Caco-2 (cell line): ENCODE data around the gene LRGUK. TPM values are rescaled to one million over a fixed set of nuclear protein-coding genes. Genes with fewer than 3 reads are reported as not detected.

Experiments
- BruUV-seq: library from RNA; stranded (reverse); fragments of 400-500 nt; replicated peaks from 2 replicates; lab custom pipeline; 2021; lab: Mats Ljungman, UMichigan
- CTCF ChIA-PET: fragments of 300-600 bp; sonication (Branson Sonifier 250); formaldehyde crosslinking; loops from one replicate; lab custom pipeline; 2022; ENCODE audit warnings: antibody characterized with exemption; lab: Charles Lee
- POLR2A ChIA-PET: fragments of 300-600 bp; sonication (Branson Sonifier 250); formaldehyde crosslinking; loops from one replicate; lab custom pipeline; 2022; ENCODE audit warnings: antibody characterized with exemption; lab: Charles Lee
- DNase-seq, 2 experiments: peaks; one replicate each; pipeline versions ENCODE4 v3.0.0 to v3.0.0-alpha.2; 2020 to 2022
- H3K27me3 ChIP-seq: replicated peaks from 2 replicates; pipeline ENCODE4 v1.6.0; 2011; ENCODE audit warnings: low read length; ENCODE audit not compliant: control insufficient read depth, insufficient read depth
- H3K36me3 ChIP-seq: 2 replicates; pipeline ENCODE4 v1.5.1; 2011; ENCODE audit warnings: low read length; ENCODE audit not compliant: control insufficient read depth, insufficient read depth
- H3K4me1 ChIP-seq: fragments of 250-450 bp; sonication (Bioruptor Pico); 2 replicates; pipeline ENCODE4 v1.5.1; 2020; ENCODE audit warnings: mild to moderate bottlenecking
- H3K4me3 ChIP-seq: 2 replicates; pipeline ENCODE4 v1.5.1; 2011; ENCODE audit warnings: low read depth, mild to moderate bottlenecking, control low read depth, low read length
- H3K9me3 ChIP-seq: fragments of 250-450 bp; sonication (Bioruptor Pico); 2 replicates; pipeline ENCODE4 v1.5.1; 2020; ENCODE audit warnings: mild to moderate bottlenecking, moderate library complexity
- H3K27ac Mint-ChIP-seq: one replicate; pipeline ENCODE4 v1.8.0; 2022; ENCODE audit warnings: mixed read lengths; ENCODE audit not compliant: unreplicated experiment
- H3K27me3 Mint-ChIP-seq: one replicate; pipeline ENCODE4 v1.8.0; 2022; ENCODE audit warnings: mixed read lengths; ENCODE audit not compliant: insufficient read depth, unreplicated experiment
- H3K36me3 Mint-ChIP-seq: one replicate; pipeline ENCODE4 v1.8.0; 2022; ENCODE audit warnings: mild to moderate bottlenecking, mixed read lengths; ENCODE audit not compliant: insufficient read depth, unreplicated experiment
- H3K4me1 Mint-ChIP-seq: one replicate; pipeline ENCODE4 v1.8.0; 2022; ENCODE audit warnings: low read depth, mixed read lengths; ENCODE audit not compliant: unreplicated experiment
- H3K4me3 Mint-ChIP-seq: one replicate; pipeline ENCODE4 v1.8.0; 2022; ENCODE audit warnings: mild to moderate bottlenecking, moderate library complexity, mixed read lengths; ENCODE audit not compliant: unreplicated experiment
- H3K9me3 Mint-ChIP-seq: one replicate; pipeline ENCODE4 v1.8.0; 2022; ENCODE audit warnings: mixed read lengths; ENCODE audit not compliant: unreplicated experiment
- CTCF ChIP-seq, 2 experiments: fragments of 200-600 bp in 1 of 2; IDR thresholded peaks; 1 replicate in 1 of 2; 2 replicates in 1 of 2; pipeline versions ENCODE4 v1.5.1 to v1.8.0; 2011 to 2022; ENCODE audit warnings: antibody characterized with exemption in 1 of 2, control low read depth in 1 of 2, inconsistent platforms in 1 of 2, low read depth in 1 of 2, low read length in 1 of 2, mild to moderate bottlenecking in 1 of 2, moderate library complexity in 1 of 2; ENCODE audit not compliant: insufficient read depth in 1 of 2, severe bottlenecking in 1 of 2, unreplicated experiment in 1 of 2
- intact Hi-C: fragments of 100-400 bp; cut with micrococcal nuclease; formaldehyde crosslinking; loops from one replicate; pipeline ENCODE4 v1.10.0; 2022; ENCODE audit not compliant: unreplicated experiment
- total RNA-seq: library from RNA; stranded (reverse); gene quantifications from 2 replicates; pipeline ENCODE4 v1.2.3, GENCODE V29; 2022

LRGUK gene
- total RNA-seq, 1 experiment from 2014 or later = 0.09 TPM

GRCh38 chr7:134278502-134279153, 151.5 kb downstream of the LRGUK start:
- H3K4me3 ChIP-seq = no peak overlapping the region
- POLR2A ChIA-PET = no interaction called here
- DNase-seq = no peak
- Mint-ChIP-seq H3K4me1 (no peaks in the 10 kb centered on the region), H3K36me3 (no peaks in the 10 kb centered on the region), H3K27me3 (peaks cover 16% of the 10 kb centered on the region), H3K4me3 (no peak overlapping the region), H3K27ac (no peak overlapping the region), H3K9me3 (no peaks in the 10 kb centered on the region)
- no peak for TF ChIP-seq CTCF (IDR thresholded peaks at IDR 0.05; ENCODE audit: insufficient read depth in 1 of 2, low read depth in 1 of 2, low read length in 1 of 2, severe bottlenecking in 1 of 2, unreplicated experiment in 1 of 2)
- H3K36me3 ChIP-seq = no peaks in the 10 kb centered on the region
- H3K27me3 ChIP-seq = no peaks in the 10 kb centered on the region; the same call in 1 of the 2 replicates
- H3K4me1 ChIP-seq = no peaks in the 10 kb centered on the region
- no TSS peak for BruUV-seq
- CTCF ChIA-PET = interaction anchor here (1.5 kb wide), 1 partner anchor 79 kb away, joined by 4 read pairs; no protein-coding TSS in a partner anchor
- intact Hi-C loops = no loop called here
- no peaks in the 10 kb centered on the region for H3K9me3 ChIP-seq

DNA sequence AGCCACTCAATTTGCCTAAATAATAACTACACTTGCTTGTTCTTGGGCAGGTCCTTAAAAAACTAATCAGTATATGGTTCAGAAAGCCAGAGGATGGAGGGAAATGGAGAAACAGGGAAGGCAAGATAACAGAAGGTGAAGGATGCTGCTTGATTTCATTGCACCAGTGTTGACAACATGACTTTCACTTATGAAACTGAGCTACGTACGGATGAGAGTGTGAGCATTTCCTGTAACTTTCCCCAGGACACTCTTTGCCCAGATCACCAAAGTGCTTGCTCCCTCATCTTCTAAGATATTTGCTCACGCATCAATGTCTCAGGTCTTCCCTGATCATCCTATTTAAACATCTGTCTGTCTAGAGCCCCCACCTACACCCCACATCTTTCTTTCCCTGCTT, 152.2 kb downstream of the LRGUK start:
- no peak for TF ChIP-seq CTCF (IDR thresholded peaks at IDR 0.05; ENCODE audit: insufficient read depth in 1 of 2, low read depth in 1 of 2, low read length in 1 of 2, severe bottlenecking in 1 of 2, unreplicated experiment in 1 of 2)
- H3K36me3 Mint-ChIP-seq = no peaks in the 10 kb centered on the region
- Histone ChIP-seq H3K27me3 (no peaks in the 10 kb centered on the region; the same call in 1 of the 2 replicates), H3K4me1 (no peaks in the 10 kb centered on the region), H3K4me3 (no peak overlapping the region), H3K36me3 (no peaks in the 10 kb centered on the region), H3K9me3 (no peaks in the 10 kb centered on the region)
- H3K27ac Mint-ChIP-seq = no peak overlapping the region
- ChIA-PET CTCF (interaction anchor here (1.5 kb wide), 1 partner anchor 78 kb away, joined by 4 read pairs; no protein-coding TSS in a partner anchor), POLR2A (no interaction called here)
- intact Hi-C loops = no loop called here
- peaks cover 16% of the 10 kb centered on the region for H3K27me3 Mint-ChIP-seq
- no peak overlapping the region for H3K4me3 Mint-ChIP-seq
- no peaks in the 10 kb centered on the region for H3K9me3 Mint-ChIP-seq
- BruUV-seq = no TSS peak
- no peak for DNase-seq
- no peaks in the 10 kb centered on the region for H3K4me1 Mint-ChIP-seq

DNA sequence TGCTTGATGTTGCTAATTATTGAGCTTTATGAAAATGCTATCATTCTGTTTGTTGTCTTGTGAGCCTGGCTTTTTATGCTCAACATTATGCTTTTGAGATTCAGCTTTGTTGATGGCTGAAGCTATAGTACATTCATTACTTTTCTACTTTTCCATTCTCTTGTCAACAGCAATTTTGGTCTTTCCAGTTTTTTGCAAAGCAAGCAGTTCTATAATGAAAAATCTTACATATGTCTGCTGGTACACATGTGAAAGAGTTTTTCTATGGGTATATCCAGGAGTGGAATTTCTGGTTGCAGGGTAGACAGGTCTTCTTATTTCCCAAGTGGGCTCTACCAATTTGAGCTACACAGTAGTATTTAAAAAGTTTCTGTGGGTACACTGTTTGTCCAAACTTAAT, 152.8 kb downstream of the LRGUK start:
- Mint-ChIP-seq H3K36me3 (no peaks in the 10 kb centered on the region), H3K27me3 (peaks cover 15% of the 10 kb centered on the region), H3K27ac (no peak overlapping the region), H3K4me1 (no peaks in the 10 kb centered on the region), H3K9me3 (no peaks in the 10 kb centered on the region), H3K4me3 (no peak overlapping the region)
- BruUV-seq = no TSS peak
- Histone ChIP-seq H3K4me3 (no peak overlapping the region), H3K27me3 (no peaks in the 10 kb centered on the region; the same call in 1 of the 2 replicates), H3K4me1 (no peaks in the 10 kb centered on the region), H3K36me3 (no peaks in the 10 kb centered on the region), H3K9me3 (no peaks in the 10 kb centered on the region)
- intact Hi-C loops = no loop called here
- no peak for DNase-seq
- no peak for TF ChIP-seq CTCF (IDR thresholded peaks at IDR 0.05; ENCODE audit: insufficient read depth in 1 of 2, low read depth in 1 of 2, low read length in 1 of 2, severe bottlenecking in 1 of 2, unreplicated experiment in 1 of 2)
- POLR2A ChIA-PET = no interaction called here
- CTCF ChIA-PET = interaction anchor here (1.5 kb wide), 1 partner anchor 77 kb away, joined by 4 read pairs; no protein-coding TSS in a partner anchor
